NCI-H1092 treated with DMSO at 0.1 percent for 48 hours (cell line): ENCODE results near the gene KCP.

Source experiments
- DNase-seq: peaks from one replicate; lab custom pipeline; 2025; lab: John Stamatoyannopoulos, UW

KCP gene

GRCh38 chr7:128827971-128828711 is 82.4 kb downstream of the KCP start:
- DNase-seq = no peak

- DNase-seq = no peak
Observed at GRCh38 chr7:128827248-128827958, 83.1 kb downstream of the KCP start.

GRCh38 chr7:128826916-128827247 is 83.6 kb downstream of the KCP start:
- DNase-seq = no peak
